ENCODE data around the gene SPON1.

DNA sequence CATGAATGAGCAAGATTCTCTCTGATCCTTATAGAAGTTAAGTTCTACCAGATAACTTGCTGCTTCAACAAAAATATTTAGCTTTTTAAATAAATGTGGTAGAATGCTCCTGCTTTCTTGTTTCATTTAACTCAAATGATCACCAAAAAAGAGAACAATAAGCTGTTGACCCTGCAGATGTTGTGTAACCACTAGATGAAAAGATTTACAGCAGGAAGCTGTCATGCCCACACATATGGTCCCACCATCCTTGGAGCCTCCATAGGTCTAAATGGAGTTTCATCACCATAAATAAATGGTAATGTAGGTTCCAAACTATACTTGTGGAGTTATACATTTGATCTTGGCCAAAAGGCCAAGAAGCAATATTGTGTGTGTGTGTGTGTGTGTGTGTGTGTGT, 277.7 kb downstream of the SPON1 start:
- TF ChIP-seq SUZ12 (IDR thresholded peaks at IDR 0.05; ENCODE audit: extremely low read depth, insufficient read depth, insufficient read length) (no peak), YY1 (IDR thresholded peaks at IDR 0.05; ENCODE audit: insufficient read depth, insufficient read length) (no peak), ZNF274 (IDR thresholded peaks at IDR 0.05; ENCODE audit: low read depth, low read length) (no peak)

Data from NT2/D1 (cell line).